HepG2 (cell line): Measurements from ENCODE around the gene NCMAP. TPM values are rescaled to one million over a fixed set of nuclear protein-coding genes. Genes with fewer than 3 reads are reported as not detected.
A peak's percentile ranks its signal among the peaks of the same experiment; 100 is the strongest.

Experiments used
- AGO1 ChIP-seq: fragments of 200-400 bp; formaldehyde crosslinking; IDR thresholded peaks from 2 replicates; pipeline ENCODE4 v1.6.1; 2017; ENCODE audit warnings: mild to moderate bottlenecking, low read depth, low read length, moderate library complexity; ENCODE audit not compliant: poor library complexity, severe bottlenecking
- CAMTA2 ChIP-seq: sonication (generic); formaldehyde crosslinking; IDR thresholded peaks from 2 replicates; pipeline ENCODE4 v1.4.0; 2020; ENCODE audit warnings: mild to moderate bottlenecking, missing genetic modification reagents, borderline replicate concordance
- ETV5 ChIP-seq: IDR thresholded peaks from 2 replicates; pipeline ENCODE4 v1.6.1; 2018; ENCODE audit warnings: missing biosample characterization, missing genetic modification reagents, inconsistent platforms, borderline replicate concordance
- HNF1B ChIP-seq: sonication (generic); formaldehyde crosslinking; IDR thresholded peaks from 2 replicates; pipeline ENCODE4 v1.5.1; 2020; ENCODE audit warnings: mild to moderate bottlenecking, moderate library complexity, missing genetic modification reagents
- HOXA5 ChIP-seq: sonication (generic); formaldehyde crosslinking; IDR thresholded peaks from 2 replicates; pipeline ENCODE4 v1.4.0; 2020; ENCODE audit warnings: missing genetic modification reagents
- KDM2A ChIP-seq: sonication (generic); formaldehyde crosslinking; IDR thresholded peaks from 2 replicates; pipeline ENCODE4 v1.4.0; 2020; ENCODE audit warnings: low read depth, missing genetic modification reagents, borderline replicate concordance
- MAFG ChIP-seq: sonication (generic); formaldehyde crosslinking; IDR thresholded peaks from 2 replicates; pipeline ENCODE4 v1.5.1; 2020; ENCODE audit warnings: mild to moderate bottlenecking, missing genetic modification reagents
- RXRB ChIP-seq: IDR thresholded peaks from 2 replicates; pipeline ENCODE4 v1.6.1; 2016; ENCODE audit warnings: borderline replicate concordance, missing genetic modification reagents, missing compliant biosample characterization
- SMYD3 ChIP-seq: sonication (generic); formaldehyde crosslinking; IDR thresholded peaks from 2 replicates; pipeline ENCODE4 v1.8.1; 2023; ENCODE audit warnings: mild to moderate bottlenecking, missing genetic modification reagents
- ZC3H13 ChIP-seq: sonication (generic); formaldehyde crosslinking; IDR thresholded peaks from 2 replicates; pipeline ENCODE4 v1.8.1; 2023; ENCODE audit warnings: mild to moderate bottlenecking, missing genetic modification reagents, moderate library complexity
- ZEB1 ChIP-seq: IDR thresholded peaks from 2 replicates; pipeline ENCODE4 v1.6.1; 2012; ENCODE audit warnings: mild to moderate bottlenecking, low read depth, inconsistent platforms; ENCODE audit not compliant: insufficient replicate concordance
- ZFP36 ChIP-seq: fragments of 150-350 bp; IDR thresholded peaks from 2 replicates; pipeline ENCODE4 v1.6.1; 2018; ENCODE audit warnings: borderline replicate concordance, low read length, low read depth; ENCODE audit not compliant: partially characterized antibody
- ZNF143 ChIP-seq: sonication (generic); formaldehyde crosslinking; IDR thresholded peaks from 2 replicates; pipeline ENCODE4 v1.4.0; 2020; ENCODE audit warnings: missing genetic modification reagents
- ZNF224 ChIP-seq: sonication (generic); formaldehyde crosslinking; IDR thresholded peaks from 2 replicates; pipeline ENCODE4 v1.5.0; 2020; ENCODE audit warnings: mild to moderate bottlenecking, missing genetic modification reagents
- ZNF264 ChIP-seq: sonication (generic); formaldehyde crosslinking; IDR thresholded peaks from 2 replicates; pipeline ENCODE4 v1.4.0; 2020; ENCODE audit warnings: missing genetic modification reagents
- ZNF7 ChIP-seq: IDR thresholded peaks from 2 replicates; pipeline ENCODE4 v1.6.1; 2016; ENCODE audit warnings: missing biosample characterization, missing genetic modification reagents
- ZNF781 ChIP-seq: sonication (generic); formaldehyde crosslinking; IDR thresholded peaks from 2 replicates; pipeline ENCODE4 v1.5.1; 2020; ENCODE audit warnings: borderline replicate concordance, mild to moderate bottlenecking, missing genetic modification reagents; ENCODE audit errors: not compliant biosample characterization
- ZNF784 ChIP-seq: sonication (generic); formaldehyde crosslinking; IDR thresholded peaks from 2 replicates; pipeline ENCODE4 v1.5.1; 2020; ENCODE audit warnings: missing genetic modification reagents, mild to moderate bottlenecking, borderline replicate concordance
- ZSCAN20 ChIP-seq: sonication (generic); formaldehyde crosslinking; IDR thresholded peaks from 2 replicates; pipeline ENCODE4 v1.4.0; 2020; ENCODE audit warnings: missing genetic modification reagents, mild to moderate bottlenecking, borderline replicate concordance
- polyA plus RNA-seq, 8 experiments: library from polyadenylated mRNA; depleted of rRNA in 3 of 8; stranded (reverse) in 7 of 8; unstranded in 1 of 8; fragments of >200 nt; fragmentation: Illumina TruSeq in 4 of 8; extraction: Trizol in 4 of 8; gene quantifications; 2 replicates each; pipeline versions ENCODE4 v1.2.1 to v1.2.3, GENCODE V29; 2011 to 2016; ENCODE audit warnings: low read depth in 4 of 8, missing spikeins in 1 of 8, mixed read lengths in 1 of 8; ENCODE audit not compliant: insufficient read depth in 1 of 8
- total RNA-seq, 5 experiments: library from RNA; depleted of rRNA; stranded (reverse); fragments of >200 nt; fragmentation: Illumina TruSeq; extraction: Trizol; gene quantifications; 2 replicates each; pipeline ENCODE4 v1.2.3, GENCODE V29; 2016; ENCODE audit warnings: low read depth in 1 of 5
- TF ChIP-seq, protein P1 (sequence below): sonication (generic); formaldehyde crosslinking; conservative IDR thresholded peaks from 2 replicates; pipeline ENCODE4 v1.4.0; 2020; ENCODE audit warnings: mild to moderate bottlenecking, missing genetic modification reagents, moderate library complexity
- TF ChIP-seq, protein P2 (sequence below): sonication (generic); formaldehyde crosslinking; IDR thresholded peaks from 2 replicates; pipeline ENCODE4 v1.9.0; 2021; ENCODE audit warnings: missing genetic modification reagents, borderline replicate concordance

NCMAP gene
- total and polyA plus RNA-seq, 2 of the 13 experiments (the other 11 are each of a cell fraction or from before 2014, with no cell fraction given) = 2.7 to 20.0 TPM

GRCh38 chr1:24586119-24586518, 30.2 kb downstream of the NCMAP start (continued):
- TF ChIP-seq, protein P1, sequence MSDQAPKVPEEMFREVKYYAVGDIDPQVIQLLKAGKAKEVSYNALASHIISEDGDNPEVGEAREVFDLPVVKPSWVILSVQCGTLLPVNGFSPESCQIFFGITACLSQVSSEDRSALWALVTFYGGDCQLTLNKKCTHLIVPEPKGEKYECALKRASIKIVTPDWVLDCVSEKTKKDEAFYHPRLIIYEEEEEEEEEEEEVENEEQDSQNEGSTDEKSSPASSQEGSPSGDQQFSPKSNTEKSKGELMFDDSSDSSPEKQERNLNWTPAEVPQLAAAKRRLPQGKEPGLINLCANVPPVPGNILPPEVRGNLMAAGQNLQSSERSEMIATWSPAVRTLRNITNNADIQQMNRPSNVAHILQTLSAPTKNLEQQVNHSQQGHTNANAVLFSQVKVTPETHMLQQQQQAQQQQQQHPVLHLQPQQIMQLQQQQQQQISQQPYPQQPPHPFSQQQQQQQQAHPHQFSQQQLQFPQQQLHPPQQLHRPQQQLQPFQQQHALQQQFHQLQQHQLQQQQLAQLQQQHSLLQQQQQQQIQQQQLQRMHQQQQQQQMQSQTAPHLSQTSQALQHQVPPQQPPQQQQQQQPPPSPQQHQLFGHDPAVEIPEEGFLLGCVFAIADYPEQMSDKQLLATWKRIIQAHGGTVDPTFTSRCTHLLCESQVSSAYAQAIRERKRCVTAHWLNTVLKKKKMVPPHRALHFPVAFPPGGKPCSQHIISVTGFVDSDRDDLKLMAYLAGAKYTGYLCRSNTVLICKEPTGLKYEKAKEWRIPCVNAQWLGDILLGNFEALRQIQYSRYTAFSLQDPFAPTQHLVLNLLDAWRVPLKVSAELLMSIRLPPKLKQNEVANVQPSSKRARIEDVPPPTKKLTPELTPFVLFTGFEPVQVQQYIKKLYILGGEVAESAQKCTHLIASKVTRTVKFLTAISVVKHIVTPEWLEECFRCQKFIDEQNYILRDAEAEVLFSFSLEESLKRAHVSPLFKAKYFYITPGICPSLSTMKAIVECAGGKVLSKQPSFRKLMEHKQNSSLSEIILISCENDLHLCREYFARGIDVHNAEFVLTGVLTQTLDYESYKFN (CRISPR knock-in tag) = peak; percentile 70
- TF ChIP-seq ZSCAN20 (CRISPR knock-in tag) (no peak), AGO1 (no peak), ZC3H13 (CRISPR knock-in tag) (no peak), ETV5 (peak; percentile 87; the same call in 1 of the 2 replicates), ZNF784 (no peak), ZNF264 (CRISPR knock-in tag) (no peak), ZNF224 (CRISPR knock-in tag) (no peak), ZNF781 (CRISPR knock-in tag) (no peak), HOXA5 (no peak), HNF1B (CRISPR knock-in tag) (0 out of 2 replicates have a peak, but pooled peaks have one; percentile 19), ZNF7 (CRISPR knock-in tag) (no peak), ZNF143 (CRISPR knock-in tag) (no peak), CAMTA2 (CRISPR knock-in tag) (no peak), MAFG (CRISPR knock-in tag) (peak; percentile 65; the same call in 1 of the 2 replicates), ZFP36 (no peak), SMYD3 (CRISPR knock-in tag) (no peak), RXRB (CRISPR knock-in tag) (peak; percentile 53), ZEB1 (no peak), KDM2A (CRISPR knock-in tag) (no peak)
- TF ChIP-seq, protein P2, sequence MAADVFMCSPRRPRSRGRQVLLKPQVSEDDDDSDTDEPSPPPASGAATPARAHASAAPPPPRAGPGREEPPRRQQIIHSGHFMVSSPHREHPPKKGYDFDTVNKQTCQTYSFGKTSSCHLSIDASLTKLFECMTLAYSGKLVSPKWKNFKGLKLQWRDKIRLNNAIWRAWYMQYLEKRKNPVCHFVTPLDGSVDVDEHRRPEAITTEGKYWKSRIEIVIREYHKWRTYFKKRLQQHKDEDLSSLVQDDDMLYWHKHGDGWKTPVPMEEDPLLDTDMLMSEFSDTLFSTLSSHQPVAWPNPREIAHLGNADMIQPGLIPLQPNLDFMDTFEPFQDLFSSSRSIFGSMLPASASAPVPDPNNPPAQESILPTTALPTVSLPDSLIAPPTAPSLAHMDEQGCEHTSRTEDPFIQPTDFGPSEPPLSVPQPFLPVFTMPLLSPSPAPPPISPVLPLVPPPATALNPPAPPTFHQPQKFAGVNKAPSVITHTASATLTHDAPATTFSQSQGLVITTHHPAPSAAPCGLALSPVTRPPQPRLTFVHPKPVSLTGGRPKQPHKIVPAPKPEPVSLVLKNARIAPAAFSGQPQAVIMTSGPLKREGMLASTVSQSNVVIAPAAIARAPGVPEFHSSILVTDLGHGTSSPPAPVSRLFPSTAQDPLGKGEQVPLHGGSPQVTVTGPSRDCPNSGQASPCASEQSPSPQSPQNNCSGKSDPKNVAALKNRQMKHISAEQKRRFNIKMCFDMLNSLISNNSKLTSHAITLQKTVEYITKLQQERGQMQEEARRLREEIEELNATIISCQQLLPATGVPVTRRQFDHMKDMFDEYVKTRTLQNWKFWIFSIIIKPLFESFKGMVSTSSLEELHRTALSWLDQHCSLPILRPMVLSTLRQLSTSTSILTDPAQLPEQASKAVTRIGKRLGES (CRISPR knock-in tag) = no peak
